HepG2 (cell line): ENCODE data around the gene TMED6. TPM values are rescaled to one million over a fixed set of nuclear protein-coding genes. Genes with fewer than 3 reads are reported as not detected.
A peak's percentile ranks its signal among the peaks of the same experiment; 100 is the strongest.

Experiments
- ATAC-seq: fragments of 200-7000 bp; cut with Tn5 transposase; 3 replicates; pipeline ENCODE4 v1.9.1; 2020; ENCODE audit warnings: mild to moderate bottlenecking, moderate library complexity
- BruUV-seq: library from RNA; stranded (reverse); fragments of 400-500 nt; replicated peaks from 2 replicates; lab custom pipeline; 2021; lab: Mats Ljungman, UMichigan
- CTCF ChIA-PET: fragments of 300-600 bp; formaldehyde crosslinking; extraction: SDS; loops from one replicate; lab custom pipeline; 2021; ENCODE audit warnings: low total read pairs, inconsistent platforms, low intra/inter-chr PET ratio; lab: Yijun Ruan, JAX
- POLR2A ChIA-PET: fragments of 350-600 bp; sonication (Branson Sonifier 250); formaldehyde crosslinking; loops from one replicate; lab custom pipeline; 2020; ENCODE audit warnings: antibody characterized with exemption, inconsistent platforms; lab: Yijun Ruan, JAX
- DNase-seq: peaks from one replicate; pipeline ENCODE4 v3.0.0-alpha.2; 2015; ENCODE audit warnings: low spot score
- FAIRE-seq: peaks from 3 replicates; lab custom pipeline; 2011; peaks lifted over from hg19 to GRCh38; lab: Jason Lieb, UNC
- H2AFZ ChIP-seq: one replicate; pipeline ENCODE4 v1.6.1; 2011; ENCODE audit warnings: low read length, inconsistent platforms
- H3K27ac ChIP-seq: fragments of 300-600 bp; 3 replicates; pipeline ENCODE4 v1.8.0; 2011; ENCODE audit warnings: mixed run types, mild to moderate bottlenecking, mixed read lengths, low read length, inconsistent platforms; ENCODE audit not compliant: insufficient read depth; ENCODE audit errors: extremely low read length
- H3K27me3 ChIP-seq, 2 experiments: fragments of 200-600 bp in 1 of 2; 2 replicates in 1 of 2; 3 replicates in 1 of 2; pipeline versions ENCODE4 v1.6.0 to v1.8.0; 2011; ENCODE audit warnings: low read length in 2 of 2, mild to moderate bottlenecking in 2 of 2, moderate library complexity in 2 of 2, inconsistent platforms in 1 of 2; ENCODE audit not compliant: insufficient read depth in 2 of 2, control insufficient read depth in 1 of 2
- H3K36me3 ChIP-seq, 2 experiments: fragments of 200-600 bp in 1 of 2; replicated peaks in 1 of 2; 2 replicates in 1 of 2; 3 replicates in 1 of 2; pipeline versions ENCODE4 v1.5.1 to v1.8.0; 2011; ENCODE audit warnings: low read length in 2 of 2, inconsistent platforms in 1 of 2; ENCODE audit not compliant: insufficient read depth in 2 of 2, control insufficient read depth in 1 of 2
- H3K4me1 ChIP-seq: 2 replicates; pipeline ENCODE4 v1.5.1; 2012; ENCODE audit warnings: low read length, inconsistent platforms; ENCODE audit not compliant: insufficient read depth
- H3K4me2 ChIP-seq: 2 replicates; pipeline ENCODE4 v1.6.0; 2011; ENCODE audit warnings: low read depth, low read length, inconsistent platforms
- H3K4me3 ChIP-seq, 3 experiments: fragments of 200-600 bp in 1 of 3; sonication (generic), shearing (Covaris generic) in 1 of 3; replicated peaks in 1 of 3; 2 replicates each; pipeline ENCODE4 v1.5.1; 2011 to 2016; ENCODE audit warnings: low read length in 3 of 3, inconsistent platforms in 2 of 3, low read depth in 2 of 3, mild to moderate bottlenecking in 2 of 3, control low read depth in 1 of 3, mixed read lengths in 1 of 3; ENCODE audit not compliant: insufficient read depth in 1 of 3
- H3K79me2 ChIP-seq: one replicate; pipeline ENCODE4 v1.6.1; 2011; ENCODE audit warnings: low read length, inconsistent platforms; ENCODE audit not compliant: insufficient read depth
- H3K9ac ChIP-seq: 2 replicates; pipeline ENCODE4 v1.6.0; 2011; ENCODE audit warnings: mild to moderate bottlenecking, low read depth, low read length, inconsistent platforms; ENCODE audit not compliant: insufficient read depth
- H3K9me3 ChIP-seq: 2 replicates; pipeline ENCODE4 v1.5.1; 2012; ENCODE audit warnings: mild to moderate bottlenecking, low read length
- H4K20me1 ChIP-seq: 2 replicates; pipeline ENCODE4 v1.6.0; 2011; ENCODE audit warnings: inconsistent platforms, mild to moderate bottlenecking, low read length, moderate library complexity; ENCODE audit not compliant: insufficient read depth
- AGO2 ChIP-seq: fragments of 200-400 bp; formaldehyde crosslinking; optimal IDR thresholded peaks from 2 replicates; pipeline ENCODE3; 2017; ENCODE audit warnings: mild to moderate bottlenecking, low read depth, low read length, moderate library complexity
- ARHGAP35 ChIP-seq: sonication (generic); formaldehyde crosslinking; IDR thresholded peaks from 2 replicates; pipeline ENCODE4 v1.9.0; 2022; ENCODE audit warnings: mild to moderate bottlenecking, inconsistent platforms, moderate library complexity, missing genetic modification reagents, borderline replicate concordance
- CBFB ChIP-seq: sonication (generic); formaldehyde crosslinking; IDR thresholded peaks from 2 replicates; pipeline ENCODE4 v1.4.0; 2020; ENCODE audit warnings: missing genetic modification reagents
- KAT8 ChIP-seq: IDR thresholded peaks from 2 replicates; pipeline ENCODE4 v1.6.1; 2016; ENCODE audit warnings: missing genetic modification reagents, missing compliant biosample characterization
- MXI1 ChIP-seq: IDR thresholded peaks from 3 replicates; pipeline ENCODE4 v1.6.1; 2012; ENCODE audit warnings: low read depth, low read length, inconsistent platforms, borderline replicate concordance
- WGBS: methylation state at CpG from one replicate; pipeline ENCODE4 v1.1.6; 2017; ENCODE audit warnings: low lambda C conversion rate; 5-methylcytosine and 5-hydroxymethylcytosine counted together
- in situ Hi-C: cut with HindIII; loops from 2 replicates; pipeline ENCODE4 v1.10.0; 2017; ENCODE audit warnings: low pct_unique_long_range_greater_than_20kb; ENCODE audit not compliant: extremely low pct_ligation_motif_present
- intact Hi-C: fragments of 100-400 bp; cut with micrococcal nuclease; formaldehyde crosslinking; loops from one replicate; pipeline ENCODE4 v1.10.0; 2022; ENCODE audit not compliant: unreplicated experiment
- polyA plus RNA-seq, 8 experiments: library from polyadenylated mRNA; depleted of rRNA in 3 of 8; stranded (reverse) in 7 of 8; unstranded in 1 of 8; fragments of >200 nt; fragmentation: Illumina TruSeq in 4 of 8; extraction: Trizol in 4 of 8; gene quantifications; 2 replicates each; pipeline versions ENCODE4 v1.2.1 to v1.2.3, GENCODE V29; 2011 to 2016; ENCODE audit warnings: low read depth in 4 of 8, missing spikeins in 1 of 8, mixed read lengths in 1 of 8; ENCODE audit not compliant: insufficient read depth in 1 of 8
- total RNA-seq, 5 experiments: library from RNA; depleted of rRNA; stranded (reverse); fragments of >200 nt; fragmentation: Illumina TruSeq; extraction: Trizol; gene quantifications; 2 replicates each; pipeline ENCODE4 v1.2.3, GENCODE V29; 2016; ENCODE audit warnings: low read depth in 1 of 5
- TF ChIP-seq, protein P1 (sequence below): sonication (generic); formaldehyde crosslinking; IDR thresholded peaks from 2 replicates; pipeline ENCODE4 v1.4.0; 2020; ENCODE audit warnings: missing genetic modification reagents, borderline replicate concordance

Gene TMED6
- total and polyA plus RNA-seq, 2 of the 13 experiments (the other 11 are each of a cell fraction or from before 2014, with no cell fraction given) = 9.8 to 14.4 TPM

DNA sequence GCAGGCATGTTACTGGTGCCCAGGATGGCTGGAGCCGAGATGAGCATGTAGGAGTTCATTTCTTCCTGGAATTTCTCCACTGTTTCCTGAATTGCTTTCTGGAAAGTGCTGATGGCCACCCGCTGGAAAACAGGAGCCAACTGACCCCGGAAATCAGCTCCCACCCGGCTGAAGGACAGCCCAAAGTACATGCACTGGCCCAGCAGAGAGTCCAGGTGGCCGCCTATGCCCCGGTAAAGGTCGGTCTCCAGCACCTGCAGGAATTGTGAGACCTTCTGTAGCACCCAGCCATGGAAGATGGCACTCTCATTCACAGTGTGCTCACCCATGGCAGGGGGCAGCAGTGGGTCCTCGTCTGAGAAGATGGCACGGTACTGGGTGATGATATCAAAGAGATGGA, 16.9 kb downstream of the TMED6 start:
- no peak for TF ChIP-seq CBFB (CRISPR knock-in tag)
- TF ChIP-seq AGO2 = peak; percentile 58
- no peak for TF ChIP-seq KAT8 (CRISPR knock-in tag)
- TF ChIP-seq ARHGAP35 (CRISPR knock-in tag) = no peak
- TF ChIP-seq MXI1 = no peak
- TF ChIP-seq, protein P1, sequence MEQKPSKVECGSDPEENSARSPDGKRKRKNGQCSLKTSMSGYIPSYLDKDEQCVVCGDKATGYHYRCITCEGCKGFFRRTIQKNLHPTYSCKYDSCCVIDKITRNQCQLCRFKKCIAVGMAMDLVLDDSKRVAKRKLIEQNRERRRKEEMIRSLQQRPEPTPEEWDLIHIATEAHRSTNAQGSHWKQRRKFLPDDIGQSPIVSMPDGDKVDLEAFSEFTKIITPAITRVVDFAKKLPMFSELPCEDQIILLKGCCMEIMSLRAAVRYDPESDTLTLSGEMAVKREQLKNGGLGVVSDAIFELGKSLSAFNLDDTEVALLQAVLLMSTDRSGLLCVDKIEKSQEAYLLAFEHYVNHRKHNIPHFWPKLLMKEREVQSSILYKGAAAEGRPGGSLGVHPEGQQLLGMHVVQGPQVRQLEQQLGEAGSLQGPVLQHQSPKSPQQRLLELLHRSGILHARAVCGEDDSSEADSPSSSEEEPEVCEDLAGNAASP (CRISPR knock-in tag) = no peak
- TF ChIP-seq, all 625 proteins: peak for 1
- peaks cover 29% of the 10 kb centered on the region for H3K4me1 ChIP-seq
- in situ Hi-C loops (no loop called here), intact Hi-C loops (no loop called here)
- H3K27ac ChIP-seq = no peak overlapping the region
- ChIA-PET CTCF (no interaction called here), POLR2A (interaction anchor here (0.6 to 0.9 kb wide), 2 partner anchors 8 to 61 kb away, joined by 3 read pairs; no protein-coding TSS in a partner anchor)
- H3K4me2 ChIP-seq = no peak overlapping the region
- peaks cover 21 to 43% of the 10 kb centered on the region in 2 experiments for H3K36me3 ChIP-seq
- H2AFZ ChIP-seq = no peak overlapping the region
- H3K27me3 ChIP-seq = no peaks in the 10 kb centered on the region; a peak in 1 of 5 replicates
- FAIRE-seq (no peak), DNase-seq (no peak), ATAC-seq (no peak)
- no peak overlapping the region for H3K9ac ChIP-seq
- H3K4me3 ChIP-seq = no peak overlapping the region
- H3K79me2 ChIP-seq = peaks cover 34% of the 10 kb centered on the region
- no peaks in the 10 kb centered on the region for H4K20me1 ChIP-seq
- BruUV-seq = no TSS peak
- 99% methylated on average over 9 of the region's 9 CpGs for WGBS
- no peaks in the 10 kb centered on the region for H3K9me3 ChIP-seq
